Neural cell (in vitro differentiated cells): ENCODE results near the gene NFAT5. TPM values are rescaled to one million over a fixed set of nuclear protein-coding genes. Genes with fewer than 3 reads are reported as not detected.

Experiments used
- H2AFZ ChIP-seq: fragments of 200-600, 300-800 bp; sonication (generic), shearing (Covaris generic); 2 replicates; pipeline ENCODE4 v1.6.0; 2014; ENCODE audit warnings: low read depth, mild to moderate bottlenecking, antibody characterized with exemption, low read length, moderate library complexity
- H3F3A ChIP-seq: fragments of 200-600 bp; shearing (Covaris generic); 2 replicates; pipeline ENCODE4 v1.6.1; 2016; ENCODE audit warnings: mild to moderate bottlenecking, moderate library complexity, mixed read lengths, antibody characterized with exemption, low read length; ENCODE audit not compliant: insufficient read depth, poor library complexity, severe bottlenecking
- H3K27ac ChIP-seq: fragments of 200-600, 300-800 bp; sonication (generic), shearing (Covaris generic); 2 replicates; pipeline ENCODE4 v1.5.1; 2014; ENCODE audit warnings: mild to moderate bottlenecking, low read length, moderate library complexity
- H3K27me3 ChIP-seq: fragments of 300-800, 200-600 bp; sonication (generic), shearing (Covaris generic); 2 replicates; pipeline ENCODE4 v1.6.0; 2014; ENCODE audit warnings: mild to moderate bottlenecking, low read depth, low read length, moderate library complexity; ENCODE audit not compliant: insufficient read depth
- H3K36me3 ChIP-seq: fragments of 300-800, 200-600 bp; sonication (generic), shearing (Covaris generic); 2 replicates; pipeline ENCODE4 v1.5.1; 2014; ENCODE audit warnings: mild to moderate bottlenecking, antibody characterized with exemption, low read length, moderate library complexity; ENCODE audit not compliant: insufficient read depth
- H3K4me2 ChIP-seq: fragments of 300-800, 200-600 bp; sonication (generic), shearing (Covaris generic); 2 replicates; pipeline ENCODE4 v1.6.0; 2014; ENCODE audit warnings: mild to moderate bottlenecking, low read length
- H3K4me3 ChIP-seq: fragments of 300-800, 200-600 bp; sonication (generic), shearing (Covaris generic); 2 replicates; pipeline ENCODE4 v1.5.1; 2014; ENCODE audit warnings: mild to moderate bottlenecking, low read length, moderate library complexity
- H3K79me2 ChIP-seq: fragments of 200-600 bp; shearing (Covaris generic); replicated peaks from 2 replicates; pipeline ENCODE4 v1.6.0; 2014; ENCODE audit warnings: mild to moderate bottlenecking, low read length, moderate library complexity; ENCODE audit not compliant: insufficient read depth
- H3K9ac ChIP-seq: fragments of 300-800, 200-600 bp; sonication (generic), shearing (Covaris generic); 2 replicates; pipeline ENCODE4 v1.6.1; 2016; ENCODE audit warnings: mild to moderate bottlenecking, low read length, mixed read lengths
- H3K9me2 ChIP-seq: fragments of 200-600 bp; shearing (Covaris generic); 2 replicates; pipeline ENCODE4 v1.6.1; 2016; ENCODE audit warnings: mild to moderate bottlenecking, low read length, mixed read lengths; ENCODE audit not compliant: insufficient read depth
- H3K9me3 ChIP-seq: fragments of 200-600, 300-800 bp; sonication (generic), shearing (Covaris generic); 2 replicates; pipeline ENCODE4 v1.6.1; 2016; ENCODE audit warnings: mild to moderate bottlenecking, mixed run types, low read length, moderate library complexity, mixed read lengths
- H4K20me1 ChIP-seq: fragments of 200-600 bp; shearing (Covaris generic); 2 replicates; pipeline ENCODE4 v1.6.1; 2016; ENCODE audit warnings: mild to moderate bottlenecking, mixed run types; ENCODE audit not compliant: insufficient read depth
- CTCF ChIP-seq: fragments of 450-650 bp; IDR thresholded peaks from 2 replicates; pipeline ENCODE4 v1.5.1; 2014; ENCODE audit warnings: antibody characterized with exemption, mild to moderate bottlenecking, moderate library complexity; ENCODE audit not compliant: poor library complexity, severe bottlenecking
- EP300 ChIP-seq: fragments of 450-650 bp; conservative IDR thresholded peaks from 2 replicates; pipeline ENCODE4 v1.6.1; 2014; ENCODE audit warnings: antibody characterized with exemption, mild to moderate bottlenecking, moderate library complexity; ENCODE audit not compliant: poor library complexity, severe bottlenecking
- EZH2 ChIP-seq: fragments of 200-600, 300-800 bp; shearing (Covaris generic), sonication (generic); IDR thresholded peaks from 2 replicates; pipeline ENCODE4 v1.6.1; 2014; ENCODE audit warnings: antibody characterized with exemption, low read length, borderline replicate concordance, mild to moderate bottlenecking; ENCODE audit not compliant: insufficient read depth, poor library complexity, severe bottlenecking
- MXI1 ChIP-seq: fragments of 450-650 bp; conservative IDR thresholded peaks from 2 replicates; pipeline ENCODE4 v1.6.1; 2014; ENCODE audit warnings: antibody characterized with exemption, mild to moderate bottlenecking; ENCODE audit not compliant: poor library complexity, severe bottlenecking
- POLR2AphosphoS5 ChIP-seq: IDR thresholded peaks from 2 replicates; pipeline ENCODE4 v1.6.1; 2012
- RAD21 ChIP-seq: fragments of 450-650 bp; conservative IDR thresholded peaks from 2 replicates; pipeline ENCODE4 v1.6.1; 2014; ENCODE audit warnings: antibody characterized with exemption, mild to moderate bottlenecking, moderate library complexity
- REST ChIP-seq: IDR thresholded peaks from 2 replicates; pipeline ENCODE4 v1.6.1; 2012; ENCODE audit warnings: borderline replicate concordance
- SMC3 ChIP-seq: fragments of 450-650 bp; conservative IDR thresholded peaks from 2 replicates; pipeline ENCODE4 v1.6.1; 2014; ENCODE audit warnings: antibody characterized with exemption, mild to moderate bottlenecking, moderate library complexity; ENCODE audit not compliant: poor library complexity
- TAF1 ChIP-seq: IDR thresholded peaks from 2 replicates; pipeline ENCODE4 v1.6.1; 2012; ENCODE audit warnings: low read depth
- polyA plus RNA-seq: library from polyadenylated mRNA; depleted of rRNA; stranded (reverse); fragments of >200 nt; gene quantifications from 2 replicates; pipeline ENCODE4 v1.2.3, GENCODE V29; 2014

Gene NFAT5
- polyA plus RNA-seq, 1 donor from 2014 or later: 9.2 TPM

GRCh38 chr16:69589434-69590269 lies 23.9 kb downstream of the NFAT5 start:
- Histone ChIP-seq H4K20me1 (no peaks in the 10 kb centered on the region), H3K27ac (no peak overlapping the region), H3K79me2 (peaks cover 17% of the 10 kb centered on the region), H3K9ac (no peak overlapping the region), H3K9me2 (no peaks in the 10 kb centered on the region), H3K4me2 (no peak overlapping the region), H3F3A (no peaks in the 10 kb centered on the region), H3K27me3 (no peaks in the 10 kb centered on the region), H3K4me3 (no peak overlapping the region), H3K9me3 (no peaks in the 10 kb centered on the region), H3K36me3 (no peaks in the 10 kb centered on the region), H2AFZ (no peak overlapping the region)
- no peak for TF ChIP-seq REST
- no peak for TF ChIP-seq SMC3
- TF ChIP-seq TAF1: no peak

- H4K20me1 ChIP-seq: no peaks in the 10 kb centered on the region
- H3K9me3 ChIP-seq: no peaks in the 10 kb centered on the region
- H3K4me2 ChIP-seq: no peak overlapping the region
- H3K27ac ChIP-seq: no peak overlapping the region
- H2AFZ ChIP-seq: no peak overlapping the region
- H3K27me3 ChIP-seq: no peaks in the 10 kb centered on the region
- no peaks in the 10 kb centered on the region for H3F3A ChIP-seq
- no peaks in the 10 kb centered on the region for H3K9me2 ChIP-seq
- no peak overlapping the region for H3K4me3 ChIP-seq
- H3K79me2 ChIP-seq: peaks cover 17% of the 10 kb centered on the region
- no peaks in the 10 kb centered on the region for H3K36me3 ChIP-seq
- H3K9ac ChIP-seq: no peak overlapping the region
- TF ChIP-seq POLR2AphosphoS5: no peak
- TF ChIP-seq MXI1: no peak
- TF ChIP-seq RAD21: no peak
- TF ChIP-seq CTCF: no peak
- no peak for TF ChIP-seq REST
- no peak for TF ChIP-seq EZH2
- no peak for TF ChIP-seq EP300
- TF ChIP-seq SMC3: no peak
- no peak for TF ChIP-seq TAF1
These were observed 24.8 kb downstream of the NFAT5 start for GRCh38 chr16:69590590-69590989.
